NCI-H1105 (cell line): Measurements from ENCODE around the gene PDE9A.

Source experiments
- DNase-seq: peaks from one replicate; lab custom pipeline; 2025; lab: John Stamatoyannopoulos, UW

Gene PDE9A

GRCh38 chr21:42740405-42740909 is 87.0 kb downstream of the PDE9A start:
- no peak for DNase-seq

GRCh38 chr21:42741066-42741465 is 87.6 kb downstream of the PDE9A start:
- DNase-seq = no peak

GRCh38 chr21:42744520-42745445 is 91.4 kb downstream of the PDE9A start:
- no peak for DNase-seq

GRCh38 chr21:42745511-42746239 is 92.3 kb downstream of the PDE9A start:
- DNase-seq = no peak

GRCh38 chr21:42746240-42746592 is 92.8 kb downstream of the PDE9A start:
- DNase-seq = no peak

- DNase-seq = no peak
These were observed 93.3 kb downstream of the PDE9A start for GRCh38 chr21:42746593-42747275.

GRCh38 chr21:42747276-42747701 is 93.9 kb downstream of the PDE9A start:
- DNase-seq = no peak

- no peak for DNase-seq
These were observed 94.4 kb downstream of the PDE9A start for GRCh38 chr21:42747746-42748351.

GRCh38 chr21:42748620-42749176 is 95.3 kb downstream of the PDE9A start:
- DNase-seq = no peak

GRCh38 chr21:42750737-42751530 is 97.5 kb downstream of the PDE9A start:
- no peak for DNase-seq

- DNase-seq = no peak
These were observed 98.4 kb downstream of the PDE9A start for GRCh38 chr21:42751866-42752265.

- DNase-seq = no peak
These were observed 100.4 kb downstream of the PDE9A start for GRCh38 chr21:42753804-42754203.

- no peak for DNase-seq
These were observed 101.0 kb downstream of the PDE9A start for GRCh38 chr21:42754270-42754933.

- no peak for DNase-seq
These were observed 101.7 kb downstream of the PDE9A start for GRCh38 chr21:42755031-42755665.

GRCh38 chr21:42755766-42756579 is 102.6 kb downstream of the PDE9A start:
- no peak for DNase-seq

GRCh38 chr21:42756580-42757250 is 103.3 kb downstream of the PDE9A start:
- DNase-seq = no peak

GRCh38 chr21:42757422-42757821 is 104.0 kb downstream of the PDE9A start:
- DNase-seq = no peak
